GM12875 (cell line): ENCODE results near the gene EFCAB11.

Experiments used
- H3K4me3 ChIP-seq: one replicate; pipeline ENCODE4 v1.5.1; 2011; ENCODE audit warnings: low read depth, low read length, control low read depth
- CTCF ChIP-seq: IDR thresholded peaks from 2 replicates; pipeline ENCODE4 v1.5.1; 2011; ENCODE audit warnings: low read depth, mild to moderate bottlenecking, control low read depth, inconsistent platforms, low read length, moderate library complexity, borderline replicate concordance; ENCODE audit not compliant: insufficient read depth

Gene EFCAB11

GRCh38 chr14:89823743-89824142 is 130.8 kb downstream of the EFCAB11 start:
- H3K4me3 ChIP-seq = no peak overlapping the region
- TF ChIP-seq CTCF = no peak

- no peak overlapping the region for H3K4me3 ChIP-seq
Observed at GRCh38 chr14:89814126-89814525, 140.4 kb downstream of the EFCAB11 start.

GRCh38 chr14:89813617-89814031 is 140.9 kb downstream of the EFCAB11 start:
- TF ChIP-seq CTCF = no peak
- H3K4me3 ChIP-seq = no peak overlapping the region

More at GRCh38 chr14:89814126-89814525, 140.4 kb downstream of the EFCAB11 start:
- no peak for TF ChIP-seq CTCF

GRCh38 chr14:89811954-89812575 is 142.5 kb downstream of the EFCAB11 start:
- no peak overlapping the region for H3K4me3 ChIP-seq
- TF ChIP-seq CTCF = no peak

- H3K4me3 ChIP-seq = no peak overlapping the region
- TF ChIP-seq CTCF = no peak
Observed at GRCh38 chr14:89810101-89810500, 144.4 kb downstream of the EFCAB11 start.

- H3K4me3 ChIP-seq = no peak overlapping the region
- TF ChIP-seq CTCF = no peak
Observed at GRCh38 chr14:89807892-89808291, 146.6 kb downstream of the EFCAB11 start.

GRCh38 chr14:89807151-89807550 is 147.4 kb downstream of the EFCAB11 start:
- no peak overlapping the region for H3K4me3 ChIP-seq
- no peak for TF ChIP-seq CTCF
